Fibroblast of lung (primary cell): ENCODE results near the gene SHANK3. TPM values are rescaled to one million over a fixed set of nuclear protein-coding genes. Genes with fewer than 3 reads are reported as not detected.

Source experiments
- DNase-seq, 2 donors: peaks; one replicate each; pipeline versions ENCODE4 v3.0.0 to v3.0.0-alpha.2; 2010; ENCODE audit warnings: low read depth in 2 of 2
- H2AFZ ChIP-seq: 2 replicates; pipeline ENCODE4 v1.5.1; 2012; ENCODE audit warnings: low read length, control low read depth, inconsistent platforms
- H3K27ac ChIP-seq: 2 replicates; pipeline ENCODE4 v1.5.1; 2011; ENCODE audit warnings: low read length, control low read depth; ENCODE audit not compliant: insufficient read depth
- H3K27me3 ChIP-seq: 2 replicates; pipeline ENCODE4 v1.5.1; 2011; ENCODE audit warnings: mild to moderate bottlenecking, low read length; ENCODE audit not compliant: control insufficient read depth, insufficient read depth
- H3K36me3 ChIP-seq: 2 replicates; pipeline ENCODE4 v1.5.1; 2011; ENCODE audit warnings: low read length; ENCODE audit not compliant: control insufficient read depth, insufficient read depth
- H3K4me1 ChIP-seq: 2 replicates; pipeline ENCODE4 v1.5.1; 2011; ENCODE audit warnings: low read length; ENCODE audit not compliant: control insufficient read depth, insufficient read depth; ENCODE audit errors: extremely low read depth
- H3K4me2 ChIP-seq: 2 replicates; pipeline ENCODE4 v1.5.1; 2011; ENCODE audit warnings: low read length, control low read depth; ENCODE audit not compliant: insufficient read depth; ENCODE audit errors: extremely low read depth
- H3K4me3 ChIP-seq, 4 experiments: fragments of 200-600 bp in 1 of 4; sonication (generic) in 1 of 4; replicated peaks in 1 of 4; 2 replicates each; pipeline ENCODE4 v1.5.1; 2011 to 2016; ENCODE audit warnings: low read length in 4 of 4, low read depth in 3 of 4, mild to moderate bottlenecking in 3 of 4, control low read depth in 2 of 4, inconsistent platforms in 1 of 4, mixed read lengths in 1 of 4; ENCODE audit not compliant: insufficient read depth in 1 of 4; ENCODE audit errors: control extremely low read depth in 1 of 4
- H3K79me2 ChIP-seq: 2 replicates; pipeline ENCODE4 v1.5.1; 2012; ENCODE audit warnings: mild to moderate bottlenecking, low read length, inconsistent platforms; ENCODE audit not compliant: control insufficient read depth, insufficient read depth
- H3K9ac ChIP-seq: 2 replicates; pipeline ENCODE4 v1.5.1; 2011; ENCODE audit warnings: mild to moderate bottlenecking, low read length, control low read depth; ENCODE audit not compliant: insufficient read depth
- H3K9me3 ChIP-seq: 2 replicates; pipeline ENCODE4 v1.5.1; 2012; ENCODE audit warnings: low read depth, low read length; ENCODE audit not compliant: control insufficient read depth, insufficient read depth
- H4K20me1 ChIP-seq: 2 replicates; pipeline ENCODE4 v1.5.1; 2011; ENCODE audit warnings: low read length; ENCODE audit not compliant: control insufficient read depth, insufficient read depth; ENCODE audit errors: extremely low read depth
- EZH2 ChIP-seq: IDR thresholded peaks from 2 replicates; pipeline ENCODE4 v1.5.1; 2012; ENCODE audit warnings: low read length, control low read depth, mild to moderate bottlenecking; ENCODE audit errors: missing control alignments
- polyA plus RNA-seq, 2 donors: library from polyadenylated mRNA; depleted of rRNA in 1 of 2; stranded (reverse) in 1 of 2; unstranded in 1 of 2; fragments of >200 nt; gene quantifications; 2 replicates each; pipeline ENCODE4 v1.2.1, GENCODE V29; 2011 to 2012; ENCODE audit warnings: missing spikeins in 1 of 2
- total RNA-seq: library from RNA; depleted of rRNA; stranded (reverse); fragments of >200 nt; gene quantifications from 2 replicates; pipeline ENCODE4 v1.2.1, GENCODE V29; 2014
- TF ChIP-seq, protein P1 (sequence below), 2 donors: IDR thresholded peaks in 1 of 2; conservative IDR thresholded peaks in 1 of 2; 1 replicate in 1 of 2; 2 replicates in 1 of 2; pipeline ENCODE4 v1.5.1; 2011 to 2012; ENCODE audit warnings: low read length in 2 of 2, control low read depth in 1 of 2, inconsistent platforms in 1 of 2, low read depth in 1 of 2, mild to moderate bottlenecking in 1 of 2

The SHANK3 gene
- total and polyA plus RNA-seq, 2 donors (not counting 1 experiment from before 2014, with no cell fraction given), result 0.17 to 0.33 TPM

DNA sequence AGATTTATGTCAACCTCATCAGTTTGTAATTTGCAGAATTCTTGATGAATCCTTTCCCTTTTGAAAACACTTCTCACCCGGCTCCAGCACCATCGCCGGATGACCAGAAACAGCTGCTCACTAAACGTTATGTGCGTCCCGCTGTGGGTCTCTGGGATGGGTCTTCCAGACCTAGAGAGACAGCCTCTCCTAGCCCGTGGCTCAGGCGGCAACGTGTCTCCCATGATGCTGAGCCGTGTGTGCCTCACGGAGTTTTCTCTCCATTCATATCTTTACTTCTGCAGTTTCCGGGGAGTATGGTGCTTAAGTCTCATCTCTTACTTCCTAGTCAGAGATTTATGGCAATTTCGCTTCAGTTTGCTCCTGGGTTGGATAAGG is 40.4 kb downstream of the SHANK3 start:
- Histone ChIP-seq H3K9me3 (no peaks in the 10 kb centered on the region), H2AFZ (no peak overlapping the region), H3K4me2 (no peak overlapping the region), H3K27me3 (no peaks in the 10 kb centered on the region), H3K4me3 (no peak overlapping the region), H3K79me2 (no peaks in the 10 kb centered on the region), H4K20me1 (no peaks in the 10 kb centered on the region), H3K27ac (no peak overlapping the region), H3K36me3 (no peaks in the 10 kb centered on the region), H3K4me1 (no peaks in the 10 kb centered on the region), H3K9ac (no peak overlapping the region)
- TF ChIP-seq, protein P1, sequence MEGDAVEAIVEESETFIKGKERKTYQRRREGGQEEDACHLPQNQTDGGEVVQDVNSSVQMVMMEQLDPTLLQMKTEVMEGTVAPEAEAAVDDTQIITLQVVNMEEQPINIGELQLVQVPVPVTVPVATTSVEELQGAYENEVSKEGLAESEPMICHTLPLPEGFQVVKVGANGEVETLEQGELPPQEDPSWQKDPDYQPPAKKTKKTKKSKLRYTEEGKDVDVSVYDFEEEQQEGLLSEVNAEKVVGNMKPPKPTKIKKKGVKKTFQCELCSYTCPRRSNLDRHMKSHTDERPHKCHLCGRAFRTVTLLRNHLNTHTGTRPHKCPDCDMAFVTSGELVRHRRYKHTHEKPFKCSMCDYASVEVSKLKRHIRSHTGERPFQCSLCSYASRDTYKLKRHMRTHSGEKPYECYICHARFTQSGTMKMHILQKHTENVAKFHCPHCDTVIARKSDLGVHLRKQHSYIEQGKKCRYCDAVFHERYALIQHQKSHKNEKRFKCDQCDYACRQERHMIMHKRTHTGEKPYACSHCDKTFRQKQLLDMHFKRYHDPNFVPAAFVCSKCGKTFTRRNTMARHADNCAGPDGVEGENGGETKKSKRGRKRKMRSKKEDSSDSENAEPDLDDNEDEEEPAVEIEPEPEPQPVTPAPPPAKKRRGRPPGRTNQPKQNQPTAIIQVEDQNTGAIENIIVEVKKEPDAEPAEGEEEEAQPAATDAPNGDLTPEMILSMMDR (conservative IDR thresholded peaks at IDR 0.05 in 1 of 2, IDR thresholded peaks at IDR 0.05 in 1 of 2; ENCODE audit: low read depth in 1 of 2, low read length in 2 of 2), result no peak
- no peak for TF ChIP-seq EZH2
- no peak for DNase-seq

DNA sequence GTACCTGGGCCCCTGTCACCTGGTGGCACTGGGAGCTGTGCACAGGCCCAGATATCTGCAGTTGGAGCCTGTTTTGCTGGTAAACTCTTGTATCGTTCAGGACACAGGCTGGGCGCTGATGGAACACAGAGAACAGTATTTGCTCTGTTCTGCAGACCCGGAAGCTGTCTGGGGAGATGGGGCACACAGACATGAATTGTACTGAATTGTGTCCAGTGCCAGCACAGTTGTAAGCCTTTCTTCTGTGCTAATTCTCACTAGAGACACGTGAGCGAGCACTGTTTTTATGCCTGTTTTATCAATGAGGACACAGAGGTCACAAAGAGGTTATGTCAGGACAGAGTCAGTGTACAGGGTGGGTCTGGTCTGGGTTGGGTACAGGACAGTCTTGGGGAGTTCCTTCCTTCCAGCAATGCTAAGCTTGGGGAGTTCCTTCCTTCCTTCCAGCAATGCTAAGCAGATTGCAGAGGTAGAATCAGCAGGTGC is 41.0 kb downstream of the SHANK3 start:
- Histone ChIP-seq H3K27ac (no peak overlapping the region), H4K20me1 (no peaks in the 10 kb centered on the region), H3K27me3 (no peaks in the 10 kb centered on the region), H3K9ac (no peak overlapping the region), H3K4me2 (no peak overlapping the region), H3K4me1 (no peaks in the 10 kb centered on the region), H3K4me3 (no peak overlapping the region), H3K36me3 (no peaks in the 10 kb centered on the region), H3K9me3 (no peaks in the 10 kb centered on the region), H3K79me2 (no peaks in the 10 kb centered on the region), H2AFZ (no peak overlapping the region)
- TF ChIP-seq, protein P1 (conservative IDR thresholded peaks at IDR 0.05 in 1 of 2, IDR thresholded peaks at IDR 0.05 in 1 of 2; ENCODE audit: low read depth in 1 of 2, low read length in 2 of 2), result no peak
- TF ChIP-seq EZH2, result no peak
- DNase-seq, result no peak

DNA sequence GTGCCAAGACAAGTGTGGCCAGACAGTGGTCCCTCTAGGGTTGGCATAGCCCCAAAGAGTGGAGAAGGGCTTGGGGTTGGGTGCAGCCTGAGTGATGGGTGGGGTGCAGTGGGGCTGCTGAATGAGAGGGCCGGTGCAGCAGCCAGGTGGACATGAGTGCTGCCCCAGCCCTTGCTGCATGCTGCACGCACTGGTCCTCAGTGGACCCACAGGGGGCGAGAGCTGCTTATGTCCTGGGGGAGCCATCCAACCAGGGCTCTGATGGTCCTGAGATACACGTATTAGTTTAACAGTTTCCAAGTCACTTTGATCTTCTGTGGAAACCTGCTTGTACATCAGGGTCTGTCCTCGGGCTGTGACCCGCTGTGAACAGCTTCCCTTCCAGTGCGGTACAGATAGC is 41.5 kb downstream of the SHANK3 start:
- no peak for DNase-seq
- Histone ChIP-seq H3K4me1 (no peaks in the 10 kb centered on the region), H4K20me1 (no peaks in the 10 kb centered on the region), H3K27ac (no peak overlapping the region), H3K9me3 (no peaks in the 10 kb centered on the region), H3K4me3 (no peak overlapping the region), H3K36me3 (no peaks in the 10 kb centered on the region), H3K27me3 (peaks cover 3% of the 10 kb centered on the region), H3K4me2 (no peak overlapping the region), H2AFZ (no peak overlapping the region), H3K9ac (no peak overlapping the region), H3K79me2 (no peaks in the 10 kb centered on the region)
- TF ChIP-seq, protein P1 (conservative IDR thresholded peaks at IDR 0.05 in 1 of 2, IDR thresholded peaks at IDR 0.05 in 1 of 2; ENCODE audit: low read depth in 1 of 2, low read length in 2 of 2), result no peak
- no peak for TF ChIP-seq EZH2
